Purkinje cell (primary cell): ENCODE measurements around the gene ST3GAL5. TPM values are rescaled to one million over a fixed set of nuclear protein-coding genes. Genes with fewer than 3 reads are reported as not detected.

ENCODE experiments used
- polyA plus RNA-seq: library from polyadenylated mRNA; unstranded; fragments of >200 nt; fragmentation: Nextera tagmentation; gene quantifications from 2 replicates; pipeline ENCODE4 v1.2.1, GENCODE V29; 2014

The ST3GAL5 gene
- 43.7 and 59.5 TPM in 2 replicates for polyA plus RNA-seq

DNA sequence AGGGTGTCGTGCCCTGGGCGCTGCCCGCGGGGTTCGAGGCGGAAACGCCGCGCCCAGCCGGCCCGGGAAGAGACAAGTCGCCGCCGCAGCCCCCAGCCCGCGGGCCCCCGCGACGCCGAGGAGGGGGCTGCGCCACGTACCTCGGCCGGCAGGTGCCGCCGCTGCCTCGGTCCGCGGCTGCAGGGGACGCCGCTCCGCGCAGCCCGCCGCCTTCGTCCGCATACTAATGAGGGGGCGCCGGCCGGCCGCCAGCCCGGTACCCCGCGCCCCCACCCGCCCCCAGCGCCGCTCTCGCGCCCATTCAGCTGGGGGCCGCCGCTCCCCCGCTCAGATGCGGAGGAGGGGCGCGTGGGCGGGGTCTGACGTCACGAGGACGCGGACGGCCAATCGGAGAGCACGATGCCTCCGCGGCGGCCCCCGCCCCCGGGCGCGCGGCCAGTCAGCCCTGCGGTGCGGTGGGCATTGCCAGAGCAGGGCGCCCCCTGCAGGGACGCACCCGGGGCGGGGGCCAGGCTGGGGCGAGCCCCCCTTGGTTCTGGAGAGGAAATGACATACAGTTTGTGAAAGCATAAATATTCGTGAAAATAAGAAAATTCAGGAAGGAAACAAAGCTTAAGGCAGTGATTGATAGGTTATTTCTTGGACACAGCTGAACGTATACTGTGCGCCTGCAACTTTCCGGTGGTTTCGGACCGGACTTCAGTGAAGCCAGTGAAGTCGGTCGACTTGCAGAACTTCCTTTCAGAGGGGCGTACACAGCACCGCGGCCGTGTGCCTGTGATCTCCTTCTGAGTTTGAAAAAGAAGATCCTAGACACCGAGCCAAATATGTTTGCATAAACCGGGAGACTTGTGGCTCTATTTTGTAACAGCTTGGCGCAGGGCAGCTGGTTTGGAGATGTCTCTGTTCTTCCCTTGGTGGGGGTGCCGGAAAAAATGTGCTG is at the start of gene ST3GAL5:
Gene ST3GAL5 (minus strand): TSS at position 307 of the 943 bp plus-strand sequence. CDS start 85 bp downstream, at position 222.

Other genes with a start within 250 kb of the ST3GAL5 start
- not detected in 2 replicates for gene SFTPB, start 220.8 kb downstream of the ST3GAL5 start, polyA plus RNA-seq
- gene GNLY, start 194.6 kb downstream of the ST3GAL5 start, polyA plus RNA-seq: not detected in 2 replicates
- gene ATOH8, start 135.0 kb downstream of the ST3GAL5 start, polyA plus RNA-seq: not detected in 2 replicates
- gene POLR1A, start 216.9 kb upstream of the ST3GAL5 start, polyA plus RNA-seq: 1.4 and 1.5 TPM in 2 replicates
- gene PTCD3, start 217.2 kb upstream of the ST3GAL5 start, polyA plus RNA-seq: 45.5 and 71.8 TPM in 2 replicates